Heart left ventricle (tissue), 13 donors: ENCODE data around the gene C1QTNF1.

Experiments used
- CTCF ChIP-seq, 12 donors: fragments of 200-600 bp; sonication (generic) in 4 of 12; IDR thresholded peaks; one replicate each; pipeline versions ENCODE4 v1.5.0 to v1.8.0; 2018 to 2022; ENCODE audit warnings: antibody characterized with exemption in 12 of 12, mild to moderate bottlenecking in 5 of 12
- POLR2A ChIP-seq, 2 donors: fragments of 450-650 bp; IDR thresholded peaks; one replicate each; pipeline ENCODE4 v1.6.1; 2017; ENCODE audit warnings: antibody characterized with exemption in 2 of 2, mild to moderate bottlenecking in 2 of 2, moderate library complexity in 2 of 2
- donor health status: ischemic (EF 13 %, LVEDD 7.1; RV severe dilation, severe dysfunction).
- donor health status: DM: no; HTN: yes; CAD: no.
- donor health status: DM: no; HTN: no; CAD: no.
- donor health status: ischemic (EF 25% LVEDD 6.9; RV normal size, moderate dysfunction).
- donor health status: ischemic (EF 25% LVEDD 5.7; RV mildly dilated, moderate dysfunction).
- donor health status: ischemic (EF 35%, LVEDD 5.7; RV mildly dilated, moderate dysfunction).
- donor health status: nonischemic (EF 11% LVEDD 7.7; RV severe dilation, severe dysfunction).
- donor health status: DM: yes; HTN: yes; CAD: no.
- donor health status: PGD.
- donor health status: ischemic (EF 29% LVEDD 5.4; RV normal size, mild dysfunction).
- donor health status: nonischemic (EF 23%, LVEDD 6.1; RV moderate dilation, normal function).

GRCh38 chr17:79022507-79022991 lies 1.4 kb upstream of the C1QTNF1 start:
- TF ChIP-seq CTCF (IDR thresholded peaks at IDR 0.05) (no peak), POLR2A (IDR thresholded peaks at IDR 0.05) (peak in 1 of 2 donors; percentile 32)
